ENCODE data around the gene ZNF791. TPM values are rescaled to one million over a fixed set of nuclear protein-coding genes. Genes with fewer than 3 reads are reported as not detected.
"Not testable (repeated sequence)": the region's sequence is repeated elsewhere in the genome, so short reads cannot be mapped to it uniquely, and the experiment has no call there.

The ZNF791 gene
- total RNA-seq, 5 donors from 2014 or later (not counting 1 experiment from before 2014, with no cell fraction given), result 33.4 to 54.6 (median 43.9) TPM

DNA sequence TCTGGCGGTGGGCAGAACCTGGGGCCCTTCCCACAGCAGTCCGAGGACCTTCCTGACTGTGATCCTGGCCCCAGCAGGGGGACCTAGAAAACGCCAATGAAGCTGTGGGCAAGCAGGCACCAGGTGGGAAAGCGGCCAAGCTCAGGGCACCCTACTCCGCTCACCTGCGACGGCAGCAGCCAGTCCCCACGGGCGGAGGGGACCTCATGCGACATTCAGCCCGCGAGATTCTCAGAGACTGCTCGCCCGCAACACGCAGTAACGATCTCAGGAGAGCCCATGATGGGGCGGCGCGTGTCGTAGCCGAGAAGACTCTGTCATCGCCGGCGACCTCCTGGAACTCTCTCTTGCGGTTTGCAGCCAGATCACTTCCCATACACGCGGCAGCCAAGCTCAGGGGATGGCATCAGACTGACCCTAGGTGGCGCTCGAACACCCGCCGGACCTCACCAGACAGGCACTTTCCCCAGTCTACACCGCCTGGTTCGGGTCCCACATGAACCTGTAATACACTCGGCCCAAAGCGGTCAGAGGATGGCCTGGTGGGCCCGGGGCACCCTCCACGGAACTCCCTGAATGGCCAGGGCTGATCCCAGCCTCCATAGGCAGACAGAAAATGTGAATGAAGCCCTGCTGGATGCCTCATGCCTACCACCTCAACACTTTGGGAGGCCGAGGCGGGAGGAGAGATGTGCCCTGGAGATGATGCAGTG lies 29.3 kb downstream of the ZNF791 start:
- peaks cover 22 to 23% (median 23%) of the 10 kb centered on the region in 3 donors for H3K4me1 Mint-ChIP-seq
- CTCF ChIA-PET, result interaction anchor here in 1 of 2 donors (0.6 to 1.3 kb wide), 6 partner anchors 9 to 56 kb away, joined by 3 to 11 read pairs (median 4); partner anchors contain the start of genes FBXW9, MAN2B1, WDR83 and ZNF490
- no peak overlapping the region for H3K27ac ChIP-seq (ENCODE audit: low read length)
- H3K27ac Mint-ChIP-seq, result peak overlapping the region; percentile 44 to 71
- H3K27me3 Mint-ChIP-seq, result no peaks in the 10 kb centered on the region
- POLR2A ChIA-PET, result interaction anchor here (0.5 to 0.7 kb wide), 4 partner anchors 9 to 102 kb away, joined by 3 to 12 read pairs (median 5); no protein-coding TSS in a partner anchor
- H3K36me3 Mint-ChIP-seq, result no peaks in the 10 kb centered on the region
- H3K36me3 ChIP-seq (ENCODE audit: control insufficient read depth in 2 of 2, extremely low read depth in 1 of 2, insufficient read depth in 1 of 2, low read length in 1 of 2), result peaks cover 0 to 4% of the 10 kb centered on the region in 2 donors
- ATAC-seq (replicated peaks in 1 of 4) (peak; percentile 83 to 94 (median 90)), DNase-seq (peak; percentile 61 to 88 (median 74))
- no peaks in the 10 kb centered on the region for H3K9me3 Mint-ChIP-seq
- peak overlapping the region; percentile 58 to 76 (median 75) for H3K4me3 Mint-ChIP-seq
- H3K27me3 ChIP-seq (replicated peaks in 1 of 2; ENCODE audit: control insufficient read depth in 2 of 2, extremely low read depth in 1 of 2, insufficient read depth in 2 of 2, low read length in 1 of 2), result no peaks in the 10 kb centered on the region
- WGBS (ENCODE audit: insufficient coverage), result 10% methylated on average over 37 of the region's 39 CpGs
- H3K4me3 ChIP-seq (ENCODE audit: control insufficient read depth in 1 of 2, extremely low read depth in 1 of 2, low read length in 1 of 2), result peak overlapping the region; percentile 19 to 26
- no peaks in the 10 kb centered on the region for H3K9me3 ChIP-seq
- peaks cover 2 to 21% of the 10 kb centered on the region in 2 experiments for H3K4me1 ChIP-seq (ENCODE audit: control insufficient read depth in 1 of 2, extremely low read depth in 1 of 2, insufficient read depth in 2 of 2, low read length in 2 of 2)

DNA sequence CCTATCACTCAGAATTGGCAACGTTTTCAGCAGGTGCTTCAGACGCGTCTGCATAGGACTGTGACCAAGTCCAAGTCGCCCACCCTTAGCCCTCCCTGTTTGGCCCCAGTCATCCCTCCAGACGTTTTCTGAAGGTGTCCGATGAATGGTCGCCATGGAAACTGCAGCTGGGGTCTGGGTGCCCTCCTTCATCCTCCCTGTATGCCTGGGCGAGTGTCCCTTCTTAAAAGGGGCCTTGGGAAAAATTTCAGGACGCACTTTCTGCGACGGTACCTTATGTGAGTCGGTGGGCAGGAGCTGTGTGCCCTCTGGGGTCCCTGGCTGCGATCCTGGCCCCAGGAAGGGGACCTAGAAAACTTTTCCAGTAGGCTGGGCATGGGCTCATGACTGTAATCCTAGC lies 30.7 kb downstream of the ZNF791 start:
- WGBS (ENCODE audit: insufficient coverage), result 88% methylated on average over 13 of the region's 13 CpGs
- no peak overlapping the region for H3K27ac ChIP-seq (ENCODE audit: low read length)
- H3K4me1 ChIP-seq (ENCODE audit: control insufficient read depth in 1 of 2, extremely low read depth in 1 of 2, insufficient read depth in 2 of 2, low read length in 2 of 2), result peaks cover 0 to 14% of the 10 kb centered on the region in 2 experiments
- H3K4me1 Mint-ChIP-seq, result peaks cover 14 to 17% (median 14%) of the 10 kb centered on the region in 3 donors
- no peak overlapping the region for H3K4me3 ChIP-seq (ENCODE audit: control insufficient read depth in 1 of 2, extremely low read depth in 1 of 2, low read length in 1 of 2)
- no peak for ATAC-seq (replicated peaks in 1 of 4)
- H3K27ac Mint-ChIP-seq, result no peak overlapping the region
- ChIA-PET POLR2A (no interaction called here), CTCF (interaction anchor here in 1 of 2 donors (0.7 kb wide), 1 partner anchor 10 kb away, joined by 4 read pairs; no protein-coding TSS in a partner anchor)
- no peaks in the 10 kb centered on the region for H3K27me3 ChIP-seq (replicated peaks in 1 of 2; ENCODE audit: control insufficient read depth in 2 of 2, extremely low read depth in 1 of 2, insufficient read depth in 2 of 2, low read length in 1 of 2)
- H3K27me3 Mint-ChIP-seq, result no peaks in the 10 kb centered on the region
- H3K9me3 ChIP-seq, result no peaks in the 10 kb centered on the region
- H3K9me3 Mint-ChIP-seq, result no peaks in the 10 kb centered on the region
- H3K36me3 Mint-ChIP-seq, result no peaks in the 10 kb centered on the region
- DNase-seq, result no peak
- no peak overlapping the region for H3K4me3 Mint-ChIP-seq
- peaks cover 0 to 4% of the 10 kb centered on the region in 2 donors for H3K36me3 ChIP-seq (ENCODE audit: control insufficient read depth in 2 of 2, extremely low read depth in 1 of 2, insufficient read depth in 1 of 2, low read length in 1 of 2)

DNA sequence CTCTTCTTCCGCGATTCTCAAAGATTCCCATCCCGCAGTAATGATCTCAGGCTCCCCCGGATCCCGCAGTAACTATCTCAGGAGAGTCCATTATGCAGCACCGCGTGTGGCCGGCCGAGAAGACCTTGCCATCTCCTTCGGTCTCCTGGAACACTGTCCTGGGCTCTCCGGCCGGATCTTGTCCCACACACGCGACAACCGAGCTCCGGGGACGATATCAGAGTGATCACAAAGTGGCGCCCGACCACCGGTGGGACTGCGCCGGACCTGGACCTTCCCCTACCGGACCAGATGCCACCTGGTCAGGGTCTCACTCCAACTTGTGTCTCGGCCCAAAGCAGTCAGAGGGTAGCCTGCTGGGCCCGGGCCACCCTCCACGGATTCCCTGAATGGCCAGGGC lies 31.8 kb downstream of the ZNF791 start:
- ChIA-PET POLR2A (no interaction called here), CTCF (interaction anchor here in 1 of 2 donors (0.7 kb wide), 1 partner anchor 27 kb away, joined by 3 read pairs; no protein-coding TSS in a partner anchor)
- peaks cover 8 to 10% (median 10%) of the 10 kb centered on the region in 3 donors for H3K4me1 Mint-ChIP-seq

DNA sequence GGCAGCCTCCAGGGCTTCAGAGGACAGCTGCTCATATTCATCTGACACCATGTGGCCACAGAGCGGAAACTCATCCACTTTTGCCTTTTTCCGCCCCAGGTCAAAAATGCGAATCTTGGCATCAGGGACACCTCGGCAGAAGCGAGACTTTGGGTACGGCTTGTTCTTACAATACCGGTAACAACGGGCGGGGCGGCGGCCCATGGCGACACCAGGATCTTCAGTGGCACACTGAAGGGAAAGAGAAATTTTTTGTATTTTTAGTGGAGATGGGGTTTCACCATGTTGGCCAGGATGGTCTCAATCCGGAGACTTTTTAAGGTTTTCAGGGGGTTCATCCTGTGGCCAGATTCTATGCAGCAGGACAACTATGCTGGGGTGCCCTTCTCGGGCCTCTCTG lies 33.0 kb downstream of the ZNF791 start:
- 95% methylated on average over 12 of the region's 14 CpGs for WGBS (ENCODE audit: insufficient coverage)
- H3K4me3 ChIP-seq (ENCODE audit: control insufficient read depth in 1 of 2, extremely low read depth in 1 of 2, low read length in 1 of 2); H3K4me3 Mint-ChIP-seq; H3K27me3 Mint-ChIP-seq; H3K36me3 ChIP-seq (ENCODE audit: control insufficient read depth in 2 of 2, extremely low read depth in 1 of 2, insufficient read depth in 1 of 2, low read length in 1 of 2); H3K9me3 Mint-ChIP-seq; H3K27ac ChIP-seq (ENCODE audit: low read length); H3K36me3 Mint-ChIP-seq; H3K27me3 ChIP-seq (replicated peaks in 1 of 2; ENCODE audit: control insufficient read depth in 2 of 2, extremely low read depth in 1 of 2, insufficient read depth in 2 of 2, low read length in 1 of 2); H3K9me3 ChIP-seq; CTCF ChIA-PET; POLR2A ChIA-PET; ATAC-seq (replicated peaks in 1 of 4); DNase-seq; H3K27ac Mint-ChIP-seq: not testable (repeated sequence)
- H3K4me1 Mint-ChIP-seq, result peaks cover 8 to 12% (median 10%) of the 10 kb centered on the region in 3 donors
- peaks cover 0 to 14% of the 10 kb centered on the region in 2 experiments for H3K4me1 ChIP-seq (ENCODE audit: control insufficient read depth in 1 of 2, extremely low read depth in 1 of 2, insufficient read depth in 2 of 2, low read length in 2 of 2)

More for the DNA sequence above, 31.8 kb downstream of the ZNF791 start:
- Histone ChIP-seq H3K9me3 (no peaks in the 10 kb centered on the region), H3K27ac (ENCODE audit: low read length) (no peak overlapping the region), H3K27me3 (replicated peaks in 1 of 2; ENCODE audit: control insufficient read depth in 2 of 2, extremely low read depth in 1 of 2, insufficient read depth in 2 of 2, low read length in 1 of 2) (no peaks in the 10 kb centered on the region), H3K4me1 (ENCODE audit: control insufficient read depth in 1 of 2, extremely low read depth in 1 of 2, insufficient read depth in 2 of 2, low read length in 2 of 2) (peaks cover 0 to 14% of the 10 kb centered on the region in 2 experiments), H3K36me3 (ENCODE audit: control insufficient read depth in 2 of 2, extremely low read depth in 1 of 2, insufficient read depth in 1 of 2, low read length in 1 of 2) (peaks cover 0 to 4% of the 10 kb centered on the region in 2 donors), H3K4me3 (ENCODE audit: control insufficient read depth in 1 of 2, extremely low read depth in 1 of 2, low read length in 1 of 2) (no peak overlapping the region)
- ATAC-seq (replicated peaks in 1 of 4) (no peak), DNase-seq (no peak)
- WGBS (ENCODE audit: insufficient coverage), result 96% methylated on average over 19 of the region's 26 CpGs
- H3K36me3 Mint-ChIP-seq, result peaks cover 4% of the 10 kb centered on the region
- H3K27ac Mint-ChIP-seq, result no peak overlapping the region
- H3K27me3 Mint-ChIP-seq, result no peaks in the 10 kb centered on the region
- H3K4me3 Mint-ChIP-seq, result no peak overlapping the region
- H3K9me3 Mint-ChIP-seq, result no peaks in the 10 kb centered on the region

DNA sequence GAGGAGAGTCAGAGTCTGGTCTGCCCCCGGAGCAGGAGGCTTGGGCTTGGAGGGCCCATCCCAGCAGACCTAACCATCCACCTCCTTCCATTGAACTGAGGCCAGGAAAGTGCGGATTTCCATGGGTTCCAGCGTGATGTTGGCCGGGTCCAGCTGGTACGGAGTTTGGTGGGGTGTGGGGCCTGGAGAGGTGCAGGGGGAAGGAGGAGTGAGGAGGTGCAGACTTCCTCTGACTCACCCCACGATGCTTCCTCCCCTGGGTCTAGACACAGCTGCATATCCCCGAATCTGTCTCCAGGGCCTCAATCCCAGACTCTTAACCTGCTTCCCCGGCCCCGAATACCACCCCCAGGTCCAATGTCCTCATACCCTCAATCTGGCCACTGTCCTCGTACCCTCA lies 35.8 kb downstream of the ZNF791 start:
- WGBS (ENCODE audit: insufficient coverage), result 86% methylated on average over 4 of the region's 10 CpGs
- ChIA-PET POLR2A (no interaction called here), CTCF (interaction anchor here in 1 of 2 donors (0.5 kb wide), 1 partner anchor 9 kb away, joined by 7 read pairs; no protein-coding TSS in a partner anchor)
- peaks cover 4 to 7% of the 10 kb centered on the region in 2 donors for H3K36me3 ChIP-seq (ENCODE audit: control insufficient read depth in 2 of 2, extremely low read depth in 1 of 2, insufficient read depth in 1 of 2, low read length in 1 of 2)
- Mint-ChIP-seq H3K36me3 (peaks cover 9% of the 10 kb centered on the region), H3K4me1 (peaks cover 0 to 2% (median 0%) of the 10 kb centered on the region in 3 donors), H3K27ac (peak overlapping the region in 1 of 2 donors; percentile 57), H3K4me3 (no peak overlapping the region), H3K9me3 (no peaks in the 10 kb centered on the region), H3K27me3 (no peaks in the 10 kb centered on the region)
- H3K27ac ChIP-seq (ENCODE audit: low read length), result no peak overlapping the region
- H3K4me1 ChIP-seq (ENCODE audit: control insufficient read depth in 1 of 2, extremely low read depth in 1 of 2, insufficient read depth in 2 of 2, low read length in 2 of 2), result no peaks in the 10 kb centered on the region
- H3K9me3 ChIP-seq, result no peaks in the 10 kb centered on the region
- ATAC-seq (replicated peaks in 1 of 4) (no peak), DNase-seq (no peak)
- H3K27me3 ChIP-seq (replicated peaks in 1 of 2; ENCODE audit: control insufficient read depth in 2 of 2, extremely low read depth in 1 of 2, insufficient read depth in 2 of 2, low read length in 1 of 2), result no peaks in the 10 kb centered on the region
- no peak overlapping the region for H3K4me3 ChIP-seq (ENCODE audit: control insufficient read depth in 1 of 2, extremely low read depth in 1 of 2, low read length in 1 of 2)

DNA sequence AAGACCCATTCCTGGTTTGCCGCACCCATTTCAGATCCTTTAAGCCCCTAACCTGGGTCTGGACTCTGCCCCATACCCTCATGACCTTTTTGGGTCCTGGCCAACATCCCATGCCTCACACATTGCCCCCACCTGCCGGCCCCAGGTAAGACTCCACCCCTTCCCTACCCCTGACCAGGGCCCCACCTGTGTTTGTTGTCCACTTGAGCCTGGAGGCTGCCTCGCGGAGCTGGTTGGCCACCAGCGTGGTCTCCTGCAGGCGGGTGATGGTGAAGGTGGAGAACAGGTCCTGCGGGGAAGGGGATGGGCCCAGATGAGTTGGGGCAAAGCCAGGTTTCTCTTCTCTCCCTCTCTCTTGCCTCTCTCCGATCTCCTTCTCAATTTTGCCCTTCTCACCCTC lies 36.3 kb downstream of the ZNF791 start:
- ChIA-PET POLR2A (no interaction called here), CTCF (interaction anchor here in 1 of 2 donors (0.5 kb wide), 1 partner anchor 9 kb away, joined by 7 read pairs; no protein-coding TSS in a partner anchor)
- ATAC-seq (replicated peaks in 1 of 4), result peak in 2 of 4 experiments; percentile 14 to 17
- no peaks in the 10 kb centered on the region for H3K4me1 ChIP-seq (ENCODE audit: control insufficient read depth in 1 of 2, extremely low read depth in 1 of 2, insufficient read depth in 2 of 2, low read length in 2 of 2)
- DNase-seq, result no peak
- Mint-ChIP-seq H3K27ac (peak overlapping the region in 1 of 2 donors; percentile 57), H3K36me3 (peaks cover 13% of the 10 kb centered on the region), H3K27me3 (no peaks in the 10 kb centered on the region), H3K4me3 (no peak overlapping the region), H3K9me3 (no peaks in the 10 kb centered on the region), H3K4me1 (peaks cover 0 to 2% (median 0%) of the 10 kb centered on the region in 3 donors)
- no peak overlapping the region for H3K4me3 ChIP-seq (ENCODE audit: control insufficient read depth in 1 of 2, extremely low read depth in 1 of 2, low read length in 1 of 2)
- no peaks in the 10 kb centered on the region for H3K27me3 ChIP-seq (replicated peaks in 1 of 2; ENCODE audit: control insufficient read depth in 2 of 2, extremely low read depth in 1 of 2, insufficient read depth in 2 of 2, low read length in 1 of 2)
- 82% methylated on average over 3 of the region's 8 CpGs for WGBS (ENCODE audit: insufficient coverage)
- peaks cover 4 to 12% of the 10 kb centered on the region in 2 donors for H3K36me3 ChIP-seq (ENCODE audit: control insufficient read depth in 2 of 2, extremely low read depth in 1 of 2, insufficient read depth in 1 of 2, low read length in 1 of 2)
- no peak overlapping the region for H3K27ac ChIP-seq (ENCODE audit: low read length)
- no peaks in the 10 kb centered on the region for H3K9me3 ChIP-seq

All from T-cell (primary cell).